Muscle of back (tissue), 11 donors: ENCODE results near the gene CHD8. TPM values are rescaled to one million over a fixed set of nuclear protein-coding genes. Genes with fewer than 3 reads are reported as not detected.
"Not testable (repeated sequence)": the region's sequence is repeated elsewhere in the genome, so short reads cannot be mapped to it uniquely, and the experiment has no call there.

Source experiments
- DNase-seq, 3 donors: peaks; one replicate each; pipeline versions ENCODE4 v3.0.0 to v3.0.0-alpha.2; 2013
- polyA plus RNA-seq, 10 donors: library from polyadenylated mRNA; unstranded; fragments of 120-200 nt; gene quantifications; one replicate each; pipeline ENCODE4 v1.2.1, GENCODE V29; 2013; ENCODE audit not compliant: insufficient read length in 10 of 10

The CHD8 gene
- polyA plus RNA-seq, 10 donors: 34.8 to 47.0 (median 39.2) TPM

DNA sequence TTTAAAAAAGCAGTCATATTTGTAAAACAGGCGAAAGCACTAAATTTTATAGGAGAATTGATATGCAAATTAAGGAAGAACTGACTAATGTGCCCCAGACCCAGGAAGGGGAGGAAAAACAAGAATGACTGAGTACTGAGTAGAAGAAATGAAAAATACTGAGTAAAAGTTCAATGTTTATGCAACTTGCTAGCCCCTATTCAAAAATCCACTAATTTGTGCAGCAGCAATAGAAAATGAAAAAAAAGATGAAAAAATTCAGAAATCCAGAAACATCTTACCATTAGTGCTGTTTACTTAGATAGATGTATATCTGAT is 6.1 kb downstream of the CHD8 start:
- DNase-seq: no peak

DNA sequence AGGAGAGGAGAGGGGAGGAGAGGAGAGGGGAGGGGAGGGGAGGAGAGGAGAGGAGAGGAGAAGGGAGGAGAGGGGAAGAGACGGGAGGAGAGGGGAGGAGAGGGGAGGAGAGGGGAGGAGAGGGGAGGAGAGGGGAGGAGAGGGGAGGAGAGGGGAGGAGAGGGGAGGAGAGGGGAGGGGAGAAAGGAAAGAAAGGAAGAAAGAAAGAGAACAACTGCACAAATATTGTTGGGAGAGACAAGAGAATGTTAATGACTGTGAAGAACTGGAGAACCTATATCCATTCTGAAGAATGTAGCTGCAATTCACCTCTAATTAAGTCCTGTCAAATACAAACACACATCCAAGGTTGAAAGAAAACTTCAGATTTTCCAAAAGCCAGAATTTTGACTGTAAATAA is 13.3 kb downstream of the CHD8 start:
- not testable (repeated sequence) for DNase-seq

DNA sequence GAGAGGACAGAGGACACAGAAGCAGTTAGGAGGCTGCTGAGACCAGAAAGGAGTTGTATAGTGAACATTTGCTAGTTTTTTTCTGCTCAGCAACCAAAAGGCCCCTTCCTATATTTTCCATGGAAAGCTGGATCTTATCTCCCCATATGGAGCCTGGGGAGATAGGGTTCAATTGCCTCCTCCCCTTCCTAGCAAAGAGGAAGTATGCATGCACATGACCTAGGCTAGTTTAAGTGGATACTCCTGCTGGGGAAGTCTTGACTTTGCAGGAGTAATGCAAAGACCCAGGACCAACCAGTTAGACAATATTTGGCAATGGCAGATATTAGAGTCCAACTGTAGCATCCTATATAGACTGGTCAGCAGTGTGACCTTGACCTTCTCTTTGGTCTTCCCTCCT is 15.1 kb downstream of the CHD8 start:
- DNase-seq: no peak

DNA sequence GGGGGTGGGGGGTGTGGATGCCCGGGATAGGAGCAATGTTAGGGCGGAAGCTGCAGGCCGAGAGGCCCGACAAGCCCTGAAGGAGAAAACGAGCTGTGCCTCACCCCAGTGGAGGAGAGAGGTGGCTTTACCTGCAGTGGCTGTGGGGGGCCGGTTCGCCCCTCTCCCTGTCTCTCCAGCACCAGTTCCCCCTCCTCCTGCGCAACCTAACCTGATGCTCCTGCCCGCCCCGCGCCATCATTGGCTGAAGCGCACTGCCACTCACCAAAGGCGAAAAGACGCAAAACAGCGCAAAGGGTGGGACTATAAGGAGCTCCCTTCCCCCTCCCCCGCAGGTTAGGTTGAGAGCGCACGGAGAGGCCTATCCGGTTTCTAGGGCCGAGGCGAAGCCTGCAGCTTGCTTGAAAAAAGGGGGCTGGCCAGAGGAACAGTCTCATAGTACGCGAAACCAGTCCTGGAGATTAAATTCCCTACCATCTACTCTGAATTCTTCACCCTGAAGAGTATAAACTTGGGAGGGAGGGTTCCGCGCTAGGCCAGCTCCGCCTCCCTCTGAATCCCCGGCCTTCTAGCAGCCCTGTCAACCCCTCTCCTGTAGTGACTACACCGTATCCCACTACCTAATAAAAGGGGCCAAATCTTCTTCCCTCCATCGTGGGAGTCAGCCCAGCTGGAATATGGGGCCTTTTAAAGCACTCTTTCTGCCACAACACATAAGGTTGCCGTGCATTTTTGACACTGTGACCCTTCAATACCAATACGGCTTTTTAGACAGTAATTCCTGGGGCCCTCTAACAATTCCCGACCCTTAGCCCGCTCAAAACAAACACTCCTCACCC is 18.6 kb downstream of the CHD8 start:
- DNase-seq: peak; percentile 100

DNA sequence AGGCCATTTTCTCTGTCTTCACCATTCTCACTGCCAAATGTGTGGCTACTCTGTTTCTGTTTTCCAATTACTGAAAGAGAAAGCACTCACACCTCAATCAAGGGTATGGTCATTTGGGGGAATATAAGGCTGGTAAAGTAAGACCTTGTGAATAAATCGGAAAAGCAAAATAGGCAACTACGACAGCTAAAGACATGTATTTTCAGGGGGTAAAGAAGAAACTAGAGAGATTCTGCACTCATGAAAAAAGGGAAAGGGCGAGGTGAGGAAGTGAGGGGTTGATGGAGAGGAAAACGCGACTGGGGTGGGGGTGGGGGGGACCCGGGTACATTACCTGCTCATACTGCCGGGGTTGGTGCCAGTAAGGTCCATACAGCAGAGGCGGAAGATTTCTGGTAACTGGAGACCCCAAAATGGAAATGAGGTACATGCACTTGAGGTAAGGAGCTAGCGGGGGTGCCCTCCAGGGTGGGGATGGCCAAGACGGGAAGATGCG is 19.3 kb downstream of the CHD8 start:
- DNase-seq: no peak

DNA sequence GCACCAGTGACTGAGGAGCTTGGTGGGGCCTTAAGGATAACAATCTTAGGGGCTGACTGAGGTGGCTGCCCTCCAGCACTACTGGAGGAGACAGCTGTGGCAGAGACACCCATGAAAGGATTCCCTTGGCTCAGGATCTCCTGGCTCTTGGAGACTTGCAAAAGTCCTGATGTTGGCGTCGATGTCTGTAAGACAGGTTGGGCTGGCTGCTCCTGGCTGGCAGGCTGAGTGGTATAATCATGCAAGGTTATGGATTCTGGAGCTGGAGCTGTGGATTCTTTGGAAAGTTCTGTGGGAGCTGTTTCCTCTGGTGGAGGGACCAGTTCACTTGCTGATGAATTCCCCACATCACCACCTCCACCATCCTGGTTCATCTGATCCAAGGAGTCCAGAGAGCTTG is 24.8 kb downstream of the CHD8 start:
- DNase-seq: no peak

DNA sequence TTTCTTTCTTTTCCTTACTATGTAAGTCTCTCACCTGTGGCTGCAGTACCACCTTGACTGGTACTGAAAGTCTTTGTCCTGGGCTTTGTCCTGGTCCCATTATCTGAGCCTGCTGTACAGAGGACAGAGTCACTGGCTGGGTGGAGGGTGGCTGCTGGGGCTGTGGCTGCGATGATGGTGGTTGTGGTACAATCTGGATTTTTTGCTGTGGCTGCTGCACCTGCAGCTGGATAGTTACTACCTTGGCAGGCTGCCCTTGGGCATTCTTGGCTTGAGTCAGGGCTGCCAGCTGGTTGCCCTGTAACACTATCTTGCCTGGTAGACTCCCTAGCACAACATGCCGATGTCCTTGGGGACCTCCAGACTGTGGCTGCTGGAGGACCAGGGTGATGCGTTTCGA is 27.0 kb downstream of the CHD8 start:
- DNase-seq: peak in 2 of 3 donors; percentile 22 to 32

DNA sequence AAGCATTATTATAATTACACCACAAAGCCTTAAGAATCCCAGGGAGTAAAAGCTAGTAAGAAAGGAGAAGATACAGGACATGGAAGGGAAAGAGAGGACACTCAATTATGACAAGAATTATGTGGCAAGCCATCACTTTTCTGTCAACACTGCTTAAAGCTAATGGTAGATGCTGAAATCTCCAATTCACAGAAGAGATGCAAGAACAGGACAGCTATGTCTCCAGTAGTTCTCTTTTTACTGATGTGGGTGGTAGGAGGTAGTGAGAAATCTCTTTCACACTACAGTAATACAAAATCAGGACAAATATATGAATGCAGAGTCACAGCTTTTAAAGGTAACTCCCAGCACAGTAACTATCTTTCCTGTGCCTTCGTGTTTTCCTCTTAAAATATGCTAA is 29.2 kb downstream of the CHD8 start:
- DNase-seq: no peak

DNA sequence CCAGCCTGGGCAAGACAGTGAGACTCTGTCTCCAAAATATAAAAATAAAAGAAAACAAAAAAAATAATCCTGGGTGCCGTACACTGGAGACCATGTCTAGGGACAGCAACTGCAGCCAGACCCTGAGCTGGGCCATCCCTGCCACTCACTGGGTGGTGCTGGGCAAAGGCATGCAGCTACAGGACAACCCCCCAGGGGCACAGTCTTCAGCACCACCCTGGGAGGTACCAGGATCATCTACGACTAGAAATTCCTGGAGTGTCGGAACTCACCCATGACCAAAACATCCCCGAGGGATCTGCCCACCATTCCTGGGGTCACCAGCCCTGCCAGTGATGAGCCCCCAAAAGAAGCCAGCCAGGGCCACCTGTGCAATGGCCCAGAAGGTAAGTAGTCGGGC is 36.4 kb downstream of the CHD8 start:
- no peak for DNase-seq

DNA sequence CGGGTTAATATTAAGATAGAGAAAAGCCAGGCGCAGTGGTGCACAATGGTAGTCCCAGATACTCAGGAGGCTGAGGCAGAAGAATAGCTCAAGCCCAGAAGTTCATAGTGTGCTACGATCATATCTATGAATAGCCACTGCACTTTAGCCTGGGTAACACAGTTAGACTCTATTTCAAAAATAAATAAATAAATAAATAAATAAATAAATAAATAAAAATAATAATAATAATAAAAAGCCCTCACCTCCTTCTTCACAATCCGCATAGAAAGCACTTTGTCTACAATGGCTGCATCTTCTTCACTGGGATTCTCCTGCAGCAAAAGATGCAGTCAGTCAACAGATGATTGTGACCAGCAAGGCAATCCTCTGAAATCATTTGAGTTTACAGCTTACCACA is 40.6 kb downstream of the CHD8 start:
- DNase-seq: no peak

DNA sequence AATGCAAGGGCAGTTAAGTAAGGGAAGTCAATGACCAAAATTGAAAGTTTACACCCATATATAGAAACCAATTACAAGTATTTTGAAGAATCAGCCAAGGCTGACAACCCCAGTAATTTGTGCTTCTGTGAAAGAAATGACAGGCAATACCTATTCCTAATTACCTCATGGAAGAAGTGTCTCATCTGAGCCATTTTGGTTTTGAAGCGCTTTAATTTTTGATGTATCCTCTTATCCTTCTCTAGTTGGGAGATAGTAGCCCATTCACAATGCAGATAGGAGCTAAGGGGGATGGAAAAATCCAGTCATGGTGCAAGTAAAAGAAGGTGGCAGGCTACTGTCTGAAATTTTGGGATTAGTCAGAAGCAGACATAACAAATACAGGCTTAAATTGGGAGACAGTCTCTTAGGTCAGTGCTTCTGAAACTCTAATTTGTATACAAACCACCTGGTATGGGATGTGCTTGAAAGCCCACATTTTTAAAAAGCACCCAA is 41.7 kb downstream of the CHD8 start:
- DNase-seq: no peak

DNA sequence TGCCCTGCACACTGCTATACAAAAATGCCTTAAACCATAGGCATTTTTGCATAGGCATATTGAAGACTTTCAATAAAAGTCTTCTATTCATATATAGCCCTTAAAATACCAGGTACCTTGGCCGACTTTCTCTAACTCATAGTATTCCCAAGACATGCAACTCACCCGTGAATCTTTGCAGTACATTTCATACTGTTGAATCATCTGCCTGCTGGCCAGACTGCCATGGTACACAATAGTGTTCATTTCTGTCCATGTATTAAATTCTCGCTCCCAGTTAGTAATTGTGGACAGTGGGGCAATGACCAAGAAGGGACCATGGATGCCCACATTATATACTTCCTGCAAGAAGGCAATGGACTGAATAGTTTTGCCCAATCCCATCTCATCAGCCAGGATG is 47.8 kb downstream of the CHD8 start:
- no peak for DNase-seq

DNA sequence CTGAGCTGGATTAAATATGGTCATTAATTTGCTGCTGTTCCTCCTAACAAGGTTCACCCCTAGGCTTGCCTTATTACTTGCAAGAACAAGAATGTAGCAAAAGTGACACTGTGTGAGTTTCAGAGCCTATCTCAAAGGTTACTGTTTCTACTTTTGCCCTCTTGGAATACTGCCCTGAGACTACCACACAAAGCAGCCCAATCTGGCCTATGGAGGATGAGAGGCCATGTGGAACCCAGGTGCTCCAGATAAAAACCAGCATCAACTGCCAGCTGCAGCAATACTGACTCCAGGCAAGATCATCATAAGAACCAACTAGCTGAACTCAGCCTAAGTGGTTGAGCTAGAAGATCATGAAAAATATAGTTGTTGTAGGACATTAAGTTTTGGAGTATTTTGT is 49.7 kb downstream of the CHD8 start:
- DNase-seq: no peak

DNA sequence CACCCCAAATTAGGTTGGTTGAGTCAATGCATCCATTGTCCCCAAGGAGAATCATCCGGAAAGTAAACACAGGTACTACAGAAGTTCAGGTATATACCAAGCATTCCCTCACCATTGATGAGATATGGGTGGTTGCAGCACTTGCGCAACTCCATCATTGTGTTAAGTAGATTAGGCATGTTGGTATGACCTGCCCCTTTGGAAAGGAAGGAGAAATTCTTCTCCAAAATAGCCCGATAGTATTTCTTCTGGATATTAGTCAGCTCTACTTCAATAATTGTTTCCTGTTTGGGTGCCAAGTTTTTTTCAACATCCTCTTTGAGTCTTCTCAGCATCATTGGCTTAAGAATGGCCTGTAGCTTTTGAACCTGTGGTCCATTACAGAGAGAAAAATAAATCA is 50.8 kb downstream of the CHD8 start:
- no peak for DNase-seq

DNA sequence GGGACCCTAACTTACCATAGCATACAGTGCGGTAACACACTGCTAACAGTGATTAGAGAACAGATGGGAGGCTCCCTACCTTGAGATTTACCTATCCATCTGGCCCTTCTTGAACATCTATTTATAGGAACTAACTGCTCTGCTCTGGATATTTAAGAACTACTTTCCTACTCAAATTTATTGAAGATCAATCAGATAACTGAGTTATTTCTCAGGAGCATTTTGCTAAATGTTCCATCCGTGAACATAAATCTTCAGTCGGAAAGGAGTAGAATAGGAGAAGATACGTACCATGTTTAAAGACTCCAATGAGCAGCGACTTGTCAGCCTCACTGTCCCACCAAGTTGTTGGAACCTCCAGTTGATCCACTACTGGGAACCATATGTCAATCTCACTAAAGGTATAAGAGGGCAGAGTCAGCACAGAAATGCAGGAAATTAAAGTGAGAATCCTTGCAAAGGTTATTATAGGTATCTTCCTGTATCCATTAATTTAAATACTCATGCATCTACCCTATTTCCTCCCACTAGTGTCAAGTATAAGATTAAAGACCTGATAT is 56.5 kb downstream of the CHD8 start:
- DNase-seq: no peak

DNA sequence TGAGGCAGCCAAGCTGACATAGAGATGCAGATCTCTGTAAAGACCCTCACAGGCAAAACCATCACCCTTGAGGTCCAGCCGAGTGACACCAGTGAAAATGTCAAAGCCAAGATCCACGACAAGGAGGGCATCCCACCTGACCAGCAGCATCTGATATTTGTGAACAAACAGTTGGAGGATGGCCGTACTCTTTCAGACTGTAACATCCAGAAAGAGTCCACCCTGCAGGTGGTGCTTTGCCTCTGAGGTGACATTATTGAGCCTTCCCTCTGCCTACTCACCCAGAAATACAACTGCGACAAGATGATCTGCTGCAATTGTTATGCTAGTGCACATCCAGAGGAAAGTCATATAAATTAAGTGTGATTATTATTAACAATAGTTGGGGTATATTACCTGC is 57.0 kb downstream of the CHD8 start:
- DNase-seq: no peak

DNA sequence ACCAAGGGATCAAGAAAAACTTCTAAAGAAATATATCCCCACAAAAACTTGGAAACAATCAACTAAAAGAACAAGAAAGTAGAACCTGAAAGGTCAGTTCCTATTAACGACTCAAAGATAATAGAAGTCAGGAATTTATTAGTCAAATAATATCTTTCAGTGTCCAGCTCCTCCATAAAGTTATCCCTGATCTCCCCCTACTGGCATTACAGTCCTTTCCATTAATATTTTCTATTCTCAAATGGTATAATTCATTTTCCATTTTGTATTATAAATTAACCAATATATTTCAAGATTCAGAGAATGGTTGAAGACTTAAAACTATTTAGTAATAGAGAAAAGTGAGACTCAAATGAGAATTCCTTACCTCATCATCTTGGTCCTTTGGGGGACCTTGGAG is 60.5 kb downstream of the CHD8 start:
- DNase-seq: no peak

DNA sequence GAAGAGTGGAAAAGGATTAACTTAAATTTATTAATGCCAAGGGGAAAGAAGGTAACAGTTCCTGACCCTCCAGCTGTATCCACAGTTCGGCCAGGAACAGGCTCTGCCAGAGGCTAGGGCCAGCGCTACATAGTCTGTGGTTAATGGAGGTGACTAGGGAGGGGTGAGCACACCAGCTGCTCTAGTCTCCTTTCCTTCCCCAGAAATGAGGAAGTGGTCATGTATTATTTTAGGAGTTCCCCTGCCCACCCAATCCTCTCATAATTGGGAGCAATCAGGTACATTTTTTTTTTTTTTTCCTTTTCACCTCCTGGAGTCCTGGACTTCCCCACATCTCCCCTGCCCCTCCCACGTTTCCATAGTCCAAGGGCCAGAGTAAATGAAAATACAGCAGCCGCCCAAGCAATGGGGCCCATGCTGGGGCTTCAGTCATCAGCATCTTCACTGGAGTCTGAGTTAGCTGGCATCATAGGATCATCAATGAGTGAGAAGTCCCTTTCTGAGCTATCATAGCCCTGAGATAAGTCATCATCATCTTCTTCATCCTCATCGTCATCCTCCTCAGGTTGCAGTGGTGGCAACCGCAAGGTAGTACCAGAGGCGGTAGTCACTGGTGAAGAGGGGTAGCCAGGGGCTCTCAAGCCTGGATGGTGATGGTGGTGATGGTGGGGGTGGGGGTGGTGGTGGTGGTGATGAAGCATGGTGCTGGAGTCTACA is 70.6 kb downstream of the CHD8 start:
- DNase-seq: peak in 1 of 3 donors; percentile 18

DNA sequence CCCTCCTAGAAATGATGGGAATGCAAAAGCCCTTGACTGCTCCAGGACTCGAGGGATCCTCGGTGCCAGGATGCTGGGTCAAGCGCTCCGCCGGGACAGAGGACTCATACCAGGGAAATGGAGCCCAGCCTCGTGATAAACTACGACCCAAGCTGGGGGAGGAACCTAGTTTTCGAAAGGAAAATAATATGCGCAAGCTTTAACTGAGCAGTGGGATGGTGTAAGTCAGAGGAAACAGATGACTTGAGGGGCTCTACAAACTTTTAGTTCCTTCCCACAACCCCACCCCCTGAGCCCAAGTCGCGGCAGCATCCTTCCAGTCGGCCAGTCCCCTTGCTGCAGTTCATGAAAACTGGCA is 71.5 kb downstream of the CHD8 start:
- DNase-seq: no peak

DNA sequence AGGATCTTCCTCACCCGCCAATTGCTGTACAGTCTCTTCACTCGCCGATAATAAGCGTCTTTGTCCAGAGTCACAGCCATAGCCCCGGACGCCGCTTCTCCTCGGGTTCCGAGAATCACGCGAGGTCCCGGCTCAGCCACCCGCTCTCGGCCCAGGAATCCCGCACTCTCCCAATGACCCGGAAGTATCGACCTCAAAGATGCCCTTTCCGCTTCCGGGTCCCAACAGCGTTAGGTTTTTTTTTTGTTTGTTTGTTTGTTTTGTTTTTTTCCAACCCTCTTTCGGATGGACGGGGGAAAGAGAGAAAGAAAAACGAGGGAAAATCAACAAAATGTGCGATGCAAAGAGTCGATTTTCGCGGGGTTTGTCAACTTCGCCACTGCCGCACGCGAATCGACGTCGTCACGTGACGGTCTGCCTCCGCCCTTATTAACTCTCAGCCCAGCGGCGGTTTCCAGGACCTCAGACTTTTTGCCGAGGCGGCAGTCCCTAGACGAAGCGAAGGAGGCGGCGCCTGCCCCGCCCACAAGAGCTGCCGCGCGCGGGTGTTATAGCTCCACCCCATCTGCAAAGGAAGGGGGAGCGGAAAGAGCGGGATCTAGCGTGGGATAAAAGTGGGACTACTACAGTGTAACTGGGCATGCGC is 72.0 kb downstream of the CHD8 start, which contains the start of gene SUPT16H:
Gene SUPT16H, minus strand, starts transcription at position 172 of the 646 bp plus-strand sequence. Its CDS starts 92 bp downstream, at position 80.
- DNase-seq: peak; percentile 96 to 98 (median 96)

DNA sequence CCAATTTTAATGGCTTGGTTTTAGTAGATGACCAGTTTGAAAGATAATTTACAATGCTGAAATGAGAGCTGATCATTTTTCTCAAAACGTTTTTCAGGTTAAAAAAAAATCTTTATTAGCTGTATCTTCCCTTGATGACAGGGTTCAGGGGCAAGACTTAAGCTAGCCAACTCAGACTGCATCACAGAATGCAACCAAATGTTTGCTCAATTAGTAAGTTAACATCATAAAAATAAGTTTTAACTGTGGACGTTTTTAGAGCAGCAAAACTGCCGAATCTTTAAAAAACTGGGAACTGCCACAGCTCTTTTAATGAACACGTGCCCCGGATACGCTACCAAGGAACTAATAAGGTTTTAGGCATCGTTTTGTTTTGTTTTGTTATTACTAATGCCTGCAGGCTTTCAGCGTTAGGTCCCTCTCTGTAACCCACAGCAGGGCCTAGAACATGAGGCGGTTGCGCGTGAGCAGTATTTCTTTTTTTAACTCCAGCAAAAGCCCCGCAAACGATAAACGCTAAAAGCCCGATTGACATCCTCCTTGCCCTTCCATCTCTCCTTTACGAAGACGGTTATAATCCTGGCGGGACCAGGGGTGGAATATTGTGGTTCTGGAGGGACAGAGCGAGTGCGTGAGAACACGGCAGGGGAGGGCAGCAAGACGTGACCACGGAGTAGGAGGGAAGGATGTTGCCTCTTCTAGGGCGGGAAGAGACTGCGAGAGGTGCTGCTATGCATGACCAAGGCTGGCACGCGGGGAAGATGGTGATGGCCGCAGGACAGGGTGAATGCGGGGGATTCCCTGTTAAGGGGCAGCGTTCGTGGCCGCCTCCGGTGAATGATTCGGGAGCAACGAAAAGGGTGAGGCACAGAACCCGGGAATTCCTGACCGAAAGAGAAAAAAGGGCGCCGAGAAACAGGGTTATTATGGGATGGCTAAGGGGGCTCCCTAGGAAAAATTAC is 72.8 kb downstream of the CHD8 start:
- DNase-seq: peak; percentile 13 to 75 (median 36)
